ENCODE data around the gene LCN9. TPM values are rescaled to one million over a fixed set of nuclear protein-coding genes. Genes with fewer than 3 reads are reported as not detected.

Gene LCN9
- total and polyA plus RNA-seq, 2 of the 13 experiments (the other 11 are each of a cell fraction or from before 2014, with no cell fraction given): not detected

DNA sequence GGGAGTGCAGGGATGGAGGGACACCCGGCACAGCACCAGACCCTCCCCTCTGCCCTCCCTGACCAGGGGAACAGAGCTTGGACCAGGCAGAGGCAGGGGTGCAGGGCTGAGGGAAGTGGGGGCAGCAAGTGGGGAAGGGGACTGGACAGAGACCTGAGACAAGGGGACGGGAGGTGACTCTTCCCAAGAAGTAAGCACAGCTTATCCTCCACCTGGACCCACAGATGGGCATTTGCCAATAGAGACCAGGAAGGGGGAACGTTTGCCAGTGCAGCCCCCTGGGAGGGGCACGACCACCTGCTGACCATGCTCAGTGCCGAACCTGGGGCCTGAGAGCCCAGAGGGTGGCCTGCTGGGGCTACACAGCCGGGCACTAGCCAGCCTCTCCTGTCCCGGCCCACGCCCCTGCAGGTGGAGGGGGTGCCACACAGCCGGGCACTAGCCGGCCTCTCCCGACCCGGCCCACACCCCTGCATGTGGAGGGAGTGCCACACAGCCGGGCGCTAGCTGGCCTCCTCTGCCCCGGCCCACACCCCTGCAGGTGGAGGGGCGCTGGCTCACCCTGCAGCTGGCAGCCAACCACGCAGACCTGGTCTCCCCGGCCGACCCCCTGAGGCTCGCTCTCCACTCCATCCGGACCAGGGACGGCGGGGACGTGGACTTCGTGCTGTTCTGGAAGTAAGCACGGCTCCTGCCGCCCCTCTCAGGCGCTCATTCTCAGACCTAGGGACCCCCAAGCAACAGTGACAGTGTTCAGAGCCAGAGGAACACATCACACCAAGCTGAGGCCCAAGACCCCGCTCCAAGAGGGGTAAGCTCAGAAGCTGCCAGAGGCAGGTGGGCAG, 48.1 kb upstream of the LCN9 start:
- Histone ChIP-seq H3K9ac (ENCODE audit: insufficient read depth, low read depth, low read length) (no peak overlapping the region), H3K4me2 (ENCODE audit: low read depth, low read length) (no peak overlapping the region), H3K27ac (ENCODE audit: extremely low read length, insufficient read depth, low read length) (no peak overlapping the region), H3K27me3 (ENCODE audit: control insufficient read depth in 1 of 2, insufficient read depth in 2 of 2, low read length in 2 of 2) (peaks cover 30 to 74% of the 10 kb centered on the region in 2 experiments), H2AFZ (ENCODE audit: low read length) (no peak overlapping the region), H3K36me3 (replicated peaks in 1 of 2; ENCODE audit: control insufficient read depth in 1 of 2, insufficient read depth in 2 of 2, low read length in 2 of 2) (no peaks in the 10 kb centered on the region), H4K20me1 (ENCODE audit: insufficient read depth, low read length) (no peaks in the 10 kb centered on the region), H3K4me1 (ENCODE audit: insufficient read depth, low read length) (no peaks in the 10 kb centered on the region), H3K4me3 (replicated peaks in 1 of 3; ENCODE audit: insufficient read depth in 1 of 3, low read depth in 2 of 3, low read length in 3 of 3) (no peak overlapping the region), H3K79me2 (ENCODE audit: insufficient read depth, low read length) (no peaks in the 10 kb centered on the region), H3K9me3 (ENCODE audit: low read length) (no peaks in the 10 kb centered on the region)
- no TSS peak for BruUV-seq (replicated peaks)
- ChIA-PET POLR2A (no interaction called here), CTCF (ENCODE audit: low intra/inter-chr PET ratio, low total read pairs) (no interaction called here)
- ATAC-seq (no peak), DNase-seq (ENCODE audit: low spot score) (no peak), FAIRE-seq (no peak)
- 8% methylated on average over 10 of the region's 29 CpGs for WGBS (ENCODE audit: low lambda C conversion rate)
- intact Hi-C loops (cut with micrococcal nuclease; ENCODE audit: unreplicated experiment): no loop called here
- in situ Hi-C loops (cut with HindIII; ENCODE audit: extremely low pct_ligation_motif_present, low pct_unique_long_range_greater_than_20kb): no loop called here
- TF ChIP-seq ZNF891 (CRISPR knock-in tag; IDR thresholded peaks at IDR 0.05) (no peak), ZNF143 (CRISPR knock-in tag; IDR thresholded peaks at IDR 0.05) (no peak), DNMT1 (CRISPR knock-in tag; IDR thresholded peaks at IDR 0.05) (no peak), GFI1 (CRISPR knock-in tag; IDR thresholded peaks at IDR 0.05; ENCODE audit: borderline replicate concordance) (no peak), NBN (conservative IDR thresholded peaks at IDR 0.05) (no peak), ZNF292 (CRISPR knock-in tag; IDR thresholded peaks at IDR 0.05; ENCODE audit: borderline replicate concordance, low read depth) (no peak), SMARCE1 (IDR thresholded peaks at IDR 0.05; ENCODE audit: borderline replicate concordance) (no peak), TARDBP (CRISPR knock-in tag; IDR thresholded peaks at IDR 0.05) (no peak), PHF21A (CRISPR knock-in tag; IDR thresholded peaks at IDR 0.05) (no peak), ZNF619 (CRISPR knock-in tag; IDR thresholded peaks at IDR 0.05) (no peak), NAIF1 (CRISPR knock-in tag; IDR thresholded peaks at IDR 0.05; ENCODE audit: borderline replicate concordance) (no peak)
- TF ChIP-seq, protein P1, sequence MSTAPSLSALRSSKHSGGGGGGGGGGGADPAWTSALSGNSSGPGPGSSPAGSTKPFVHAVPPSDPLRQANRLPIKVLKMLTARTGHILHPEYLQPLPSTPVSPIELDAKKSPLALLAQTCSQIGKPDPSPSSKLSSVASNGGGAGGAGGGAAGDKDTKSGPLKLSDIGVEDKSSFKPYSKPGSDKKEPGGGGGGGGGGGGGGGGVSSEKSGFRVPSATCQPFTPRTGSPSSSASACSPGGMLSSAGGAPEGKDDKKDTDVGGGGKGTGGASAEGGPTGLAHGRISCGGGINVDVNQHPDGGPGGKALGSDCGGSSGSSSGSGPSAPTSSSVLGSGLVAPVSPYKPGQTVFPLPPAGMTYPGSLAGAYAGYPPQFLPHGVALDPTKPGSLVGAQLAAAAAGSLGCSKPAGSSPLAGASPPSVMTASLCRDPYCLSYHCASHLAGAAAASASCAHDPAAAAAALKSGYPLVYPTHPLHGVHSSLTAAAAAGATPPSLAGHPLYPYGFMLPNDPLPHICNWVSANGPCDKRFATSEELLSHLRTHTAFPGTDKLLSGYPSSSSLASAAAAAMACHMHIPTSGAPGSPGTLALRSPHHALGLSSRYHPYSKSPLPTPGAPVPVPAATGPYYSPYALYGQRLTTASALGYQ (CRISPR knock-in tag; IDR thresholded peaks at IDR 0.05): no peak
- TF ChIP-seq, protein P2, sequence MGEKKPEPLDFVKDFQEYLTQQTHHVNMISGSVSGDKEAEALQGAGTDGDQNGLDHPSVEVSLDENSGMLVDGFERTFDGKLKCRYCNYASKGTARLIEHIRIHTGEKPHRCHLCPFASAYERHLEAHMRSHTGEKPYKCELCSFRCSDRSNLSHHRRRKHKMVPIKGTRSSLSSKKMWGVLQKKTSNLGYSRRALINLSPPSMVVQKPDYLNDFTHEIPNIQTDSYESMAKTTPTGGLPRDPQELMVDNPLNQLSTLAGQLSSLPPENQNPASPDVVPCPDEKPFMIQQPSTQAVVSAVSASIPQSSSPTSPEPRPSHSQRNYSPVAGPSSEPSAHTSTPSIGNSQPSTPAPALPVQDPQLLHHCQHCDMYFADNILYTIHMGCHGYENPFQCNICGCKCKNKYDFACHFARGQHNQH (CRISPR knock-in tag; IDR thresholded peaks at IDR 0.05): no peak
- TF ChIP-seq, protein P3, sequence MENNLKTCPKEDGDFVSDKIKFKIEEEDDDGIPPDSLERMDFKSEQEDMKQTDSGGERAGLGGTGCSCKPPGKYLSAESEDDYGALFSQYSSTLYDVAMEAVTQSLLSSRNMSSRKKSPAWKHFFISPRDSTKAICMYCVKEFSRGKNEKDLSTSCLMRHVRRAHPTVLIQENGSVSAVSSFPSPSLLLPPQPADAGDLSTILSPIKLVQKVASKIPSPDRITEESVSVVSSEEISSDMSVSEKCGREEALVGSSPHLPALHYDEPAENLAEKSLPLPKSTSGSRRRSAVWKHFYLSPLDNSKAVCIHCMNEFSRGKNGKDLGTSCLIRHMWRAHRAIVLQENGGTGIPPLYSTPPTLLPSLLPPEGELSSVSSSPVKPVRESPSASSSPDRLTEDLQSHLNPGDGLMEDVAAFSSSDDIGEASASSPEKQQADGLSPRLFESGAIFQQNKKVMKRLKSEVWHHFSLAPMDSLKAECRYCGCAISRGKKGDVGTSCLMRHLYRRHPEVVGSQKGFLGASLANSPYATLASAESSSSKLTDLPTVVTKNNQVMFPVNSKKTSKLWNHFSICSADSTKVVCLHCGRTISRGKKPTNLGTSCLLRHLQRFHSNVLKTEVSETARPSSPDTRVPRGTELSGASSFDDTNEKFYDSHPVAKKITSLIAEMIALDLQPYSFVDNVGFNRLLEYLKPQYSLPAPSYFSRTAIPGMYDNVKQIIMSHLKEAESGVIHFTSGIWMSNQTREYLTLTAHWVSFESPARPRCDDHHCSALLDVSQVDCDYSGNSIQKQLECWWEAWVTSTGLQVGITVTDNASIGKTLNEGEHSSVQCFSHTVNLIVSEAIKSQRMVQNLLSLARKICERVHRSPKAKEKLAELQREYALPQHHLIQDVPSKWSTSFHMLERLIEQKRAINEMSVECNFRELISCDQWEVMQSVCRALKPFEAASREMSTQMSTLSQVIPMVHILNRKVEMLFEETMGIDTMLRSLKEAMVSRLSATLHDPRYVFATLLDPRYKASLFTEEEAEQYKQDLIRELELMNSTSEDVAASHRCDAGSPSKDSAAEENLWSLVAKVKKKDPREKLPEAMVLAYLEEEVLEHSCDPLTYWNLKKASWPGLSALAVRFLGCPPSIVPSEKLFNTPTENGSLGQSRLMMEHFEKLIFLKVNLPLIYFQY (CRISPR knock-in tag; IDR thresholded peaks at IDR 0.05; ENCODE audit: borderline replicate concordance): no peak
- TF ChIP-seq, protein P4, sequence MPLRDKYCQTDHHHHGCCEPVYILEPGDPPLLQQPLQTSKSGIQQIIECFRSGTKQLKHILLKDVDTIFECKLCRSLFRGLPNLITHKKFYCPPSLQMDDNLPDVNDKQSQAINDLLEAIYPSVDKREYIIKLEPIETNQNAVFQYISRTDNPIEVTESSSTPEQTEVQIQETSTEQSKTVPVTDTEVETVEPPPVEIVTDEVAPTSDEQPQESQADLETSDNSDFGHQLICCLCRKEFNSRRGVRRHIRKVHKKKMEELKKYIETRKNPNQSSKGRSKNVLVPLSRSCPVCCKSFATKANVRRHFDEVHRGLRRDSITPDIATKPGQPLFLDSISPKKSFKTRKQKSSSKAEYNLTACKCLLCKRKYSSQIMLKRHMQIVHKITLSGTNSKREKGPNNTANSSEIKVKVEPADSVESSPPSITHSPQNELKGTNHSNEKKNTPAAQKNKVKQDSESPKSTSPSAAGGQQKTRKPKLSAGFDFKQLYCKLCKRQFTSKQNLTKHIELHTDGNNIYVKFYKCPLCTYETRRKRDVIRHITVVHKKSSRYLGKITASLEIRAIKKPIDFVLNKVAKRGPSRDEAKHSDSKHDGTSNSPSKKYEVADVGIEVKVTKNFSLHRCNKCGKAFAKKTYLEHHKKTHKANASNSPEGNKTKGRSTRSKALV (CRISPR knock-in tag; IDR thresholded peaks at IDR 0.05): no peak
